ENCODE measurements around the gene CASZ1.

The CASZ1 gene

DNA sequence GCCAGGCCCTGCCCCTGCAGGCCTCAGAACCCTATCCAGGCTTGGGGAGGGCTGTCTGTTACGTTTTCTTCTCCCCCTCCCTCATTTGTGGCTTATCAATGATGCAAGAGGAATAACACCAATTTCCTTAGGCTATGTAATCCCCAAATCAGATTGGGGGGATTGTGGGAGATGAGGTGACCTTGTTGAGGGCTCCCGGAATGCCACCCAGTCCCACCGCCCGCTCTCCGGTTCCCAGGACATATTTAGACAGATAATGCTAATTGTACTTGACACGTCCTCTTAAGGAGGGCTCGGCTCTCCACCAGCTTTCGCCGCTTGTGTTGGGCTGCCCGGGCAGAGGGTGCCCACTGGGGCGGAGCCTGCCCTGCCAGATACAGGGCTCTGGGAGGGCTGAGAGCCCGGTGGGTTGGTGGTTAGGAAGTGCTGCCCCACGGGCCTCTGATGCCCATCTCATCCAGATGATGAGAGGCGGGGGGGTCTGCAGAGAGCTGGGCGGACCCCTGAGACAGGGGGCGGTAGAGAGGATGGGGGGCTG is 90.0 kb downstream of the CASZ1 start:
- no peak for DNase-seq (ENCODE audit: low read depth in 1 of 2, low spot score in 1 of 2)
- H3K27me3 ChIP-seq (ENCODE audit: insufficient read depth, poor library complexity, severe bottlenecking), result no peaks in the 10 kb centered on the region
- no peak overlapping the region for H3K27ac ChIP-seq (replicated peaks)
- no peak overlapping the region for H3K4me3 ChIP-seq (replicated peaks; ENCODE audit: insufficient read depth, low read length)
- TF ChIP-seq, protein P1, sequence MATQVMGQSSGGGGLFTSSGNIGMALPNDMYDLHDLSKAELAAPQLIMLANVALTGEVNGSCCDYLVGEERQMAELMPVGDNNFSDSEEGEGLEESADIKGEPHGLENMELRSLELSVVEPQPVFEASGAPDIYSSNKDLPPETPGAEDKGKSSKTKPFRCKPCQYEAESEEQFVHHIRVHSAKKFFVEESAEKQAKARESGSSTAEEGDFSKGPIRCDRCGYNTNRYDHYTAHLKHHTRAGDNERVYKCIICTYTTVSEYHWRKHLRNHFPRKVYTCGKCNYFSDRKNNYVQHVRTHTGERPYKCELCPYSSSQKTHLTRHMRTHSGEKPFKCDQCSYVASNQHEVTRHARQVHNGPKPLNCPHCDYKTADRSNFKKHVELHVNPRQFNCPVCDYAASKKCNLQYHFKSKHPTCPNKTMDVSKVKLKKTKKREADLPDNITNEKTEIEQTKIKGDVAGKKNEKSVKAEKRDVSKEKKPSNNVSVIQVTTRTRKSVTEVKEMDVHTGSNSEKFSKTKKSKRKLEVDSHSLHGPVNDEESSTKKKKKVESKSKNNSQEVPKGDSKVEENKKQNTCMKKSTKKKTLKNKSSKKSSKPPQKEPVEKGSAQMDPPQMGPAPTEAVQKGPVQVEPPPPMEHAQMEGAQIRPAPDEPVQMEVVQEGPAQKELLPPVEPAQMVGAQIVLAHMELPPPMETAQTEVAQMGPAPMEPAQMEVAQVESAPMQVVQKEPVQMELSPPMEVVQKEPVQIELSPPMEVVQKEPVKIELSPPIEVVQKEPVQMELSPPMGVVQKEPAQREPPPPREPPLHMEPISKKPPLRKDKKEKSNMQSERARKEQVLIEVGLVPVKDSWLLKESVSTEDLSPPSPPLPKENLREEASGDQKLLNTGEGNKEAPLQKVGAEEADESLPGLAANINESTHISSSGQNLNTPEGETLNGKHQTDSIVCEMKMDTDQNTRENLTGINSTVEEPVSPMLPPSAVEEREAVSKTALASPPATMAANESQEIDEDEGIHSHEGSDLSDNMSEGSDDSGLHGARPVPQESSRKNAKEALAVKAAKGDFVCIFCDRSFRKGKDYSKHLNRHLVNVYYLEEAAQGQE (IDR thresholded peaks at IDR 0.05; ENCODE audit: insufficient replicate concordance, low read depth), result no peak
- no peak for TF ChIP-seq GABPA (IDR thresholded peaks at IDR 0.05; ENCODE audit: low read depth)
- TF ChIP-seq POLR2AphosphoS5 (IDR thresholded peaks at IDR 0.05; ENCODE audit: low read depth), result no peak
- TF ChIP-seq, protein P2, sequence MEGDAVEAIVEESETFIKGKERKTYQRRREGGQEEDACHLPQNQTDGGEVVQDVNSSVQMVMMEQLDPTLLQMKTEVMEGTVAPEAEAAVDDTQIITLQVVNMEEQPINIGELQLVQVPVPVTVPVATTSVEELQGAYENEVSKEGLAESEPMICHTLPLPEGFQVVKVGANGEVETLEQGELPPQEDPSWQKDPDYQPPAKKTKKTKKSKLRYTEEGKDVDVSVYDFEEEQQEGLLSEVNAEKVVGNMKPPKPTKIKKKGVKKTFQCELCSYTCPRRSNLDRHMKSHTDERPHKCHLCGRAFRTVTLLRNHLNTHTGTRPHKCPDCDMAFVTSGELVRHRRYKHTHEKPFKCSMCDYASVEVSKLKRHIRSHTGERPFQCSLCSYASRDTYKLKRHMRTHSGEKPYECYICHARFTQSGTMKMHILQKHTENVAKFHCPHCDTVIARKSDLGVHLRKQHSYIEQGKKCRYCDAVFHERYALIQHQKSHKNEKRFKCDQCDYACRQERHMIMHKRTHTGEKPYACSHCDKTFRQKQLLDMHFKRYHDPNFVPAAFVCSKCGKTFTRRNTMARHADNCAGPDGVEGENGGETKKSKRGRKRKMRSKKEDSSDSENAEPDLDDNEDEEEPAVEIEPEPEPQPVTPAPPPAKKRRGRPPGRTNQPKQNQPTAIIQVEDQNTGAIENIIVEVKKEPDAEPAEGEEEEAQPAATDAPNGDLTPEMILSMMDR (IDR thresholded peaks at IDR 0.05; ENCODE audit: insufficient read depth, low read length), result no peak
- no peak for TF ChIP-seq SPI1 (IDR thresholded peaks at IDR 0.05; ENCODE audit: borderline replicate concordance, low read depth)

DNA sequence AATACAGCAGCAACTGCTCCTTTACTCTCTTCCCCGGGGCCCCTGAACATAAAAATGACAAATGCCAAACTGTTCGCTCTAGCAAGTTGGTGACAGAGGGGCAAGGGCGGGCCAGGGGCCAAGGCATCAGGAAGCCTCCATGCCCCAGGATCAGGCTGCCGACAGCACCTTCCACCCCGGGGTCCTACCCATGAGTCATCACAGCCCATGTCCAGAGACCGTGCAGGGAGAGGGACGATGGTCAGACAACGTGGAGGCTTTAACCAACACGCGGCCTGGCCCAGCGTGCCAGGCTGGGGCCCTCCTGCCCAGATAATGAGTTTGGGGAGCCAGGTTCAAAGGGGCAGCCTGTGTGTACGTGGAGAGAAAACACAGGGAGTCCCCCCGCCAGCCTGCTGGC is 90.5 kb downstream of the CASZ1 start:
- no peak overlapping the region for H3K27ac ChIP-seq (replicated peaks)
- H3K4me3 ChIP-seq (replicated peaks; ENCODE audit: insufficient read depth, low read length), result no peak overlapping the region
- no peaks in the 10 kb centered on the region for H3K27me3 ChIP-seq (ENCODE audit: insufficient read depth, poor library complexity, severe bottlenecking)
- TF ChIP-seq GABPA (IDR thresholded peaks at IDR 0.05; ENCODE audit: low read depth), result no peak
- TF ChIP-seq, protein P1 (IDR thresholded peaks at IDR 0.05; ENCODE audit: insufficient replicate concordance, low read depth), result no peak
- TF ChIP-seq SPI1 (IDR thresholded peaks at IDR 0.05; ENCODE audit: borderline replicate concordance, low read depth), result no peak
- no peak for DNase-seq (ENCODE audit: low read depth in 1 of 2, low spot score in 1 of 2)

DNA sequence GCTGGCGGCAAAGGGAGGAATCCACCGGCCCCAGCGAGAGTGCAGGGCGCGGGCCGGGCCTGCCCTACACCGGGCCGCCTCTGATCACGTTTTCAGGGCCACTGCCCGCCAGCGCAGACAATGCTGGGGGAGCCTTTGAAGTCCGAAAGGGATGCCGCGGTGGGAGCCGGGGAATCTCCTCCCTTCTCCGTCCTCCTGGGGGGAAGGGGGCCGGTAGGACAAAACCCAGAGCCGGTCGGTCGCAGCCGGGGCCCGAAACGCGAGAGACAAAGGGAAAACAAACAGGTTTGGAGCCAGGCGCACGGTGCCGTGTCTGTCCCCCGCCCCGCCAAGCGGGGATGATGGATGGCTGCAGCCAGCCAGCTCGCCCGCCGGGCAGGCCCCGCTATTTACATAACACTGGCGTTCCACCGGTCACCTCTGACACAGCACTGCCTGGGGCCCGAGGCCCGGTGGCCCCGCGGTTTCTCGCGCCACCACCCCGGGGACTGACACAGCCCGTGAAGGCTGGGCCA is 92.0 kb downstream of the CASZ1 start:
- H3K4me3 ChIP-seq (replicated peaks; ENCODE audit: insufficient read depth, low read length), result no peak overlapping the region
- TF ChIP-seq, protein P2 (IDR thresholded peaks at IDR 0.05; ENCODE audit: insufficient read depth, low read length), result no peak
- no peak for TF ChIP-seq SPI1 (IDR thresholded peaks at IDR 0.05; ENCODE audit: borderline replicate concordance, low read depth)
- TF ChIP-seq, protein P1 (IDR thresholded peaks at IDR 0.05; ENCODE audit: insufficient replicate concordance, low read depth), result no peak
- TF ChIP-seq POLR2AphosphoS5 (IDR thresholded peaks at IDR 0.05; ENCODE audit: low read depth), result no peak
- DNase-seq (ENCODE audit: low read depth in 1 of 2, low spot score in 1 of 2), result no peak
- no peak overlapping the region for H3K27ac ChIP-seq (replicated peaks)
- H3K27me3 ChIP-seq (ENCODE audit: insufficient read depth, poor library complexity, severe bottlenecking), result peaks cover 4% of the 10 kb centered on the region
